DMS114 treated with DMSO at 0.1 percent for 48 hours (cell line): ENCODE measurements around the gene IGFBP1.
"Not testable (repeated sequence)": the region's sequence is repeated elsewhere in the genome, so short reads cannot be mapped to it uniquely, and the experiment has no call there.

Experiments used
- DNase-seq: peaks from one replicate; lab custom pipeline; 2025; ENCODE audit not compliant: unreplicated experiment; lab: John Stamatoyannopoulos, UW

IGFBP1 gene

GRCh38 chr7:45937301-45937700 is 49.0 kb downstream of the IGFBP1 start:
- no peak for DNase-seq

GRCh38 chr7:45937862-45938261 is 49.6 kb downstream of the IGFBP1 start:
- DNase-seq = no peak

- DNase-seq = no peak
Observed at GRCh38 chr7:45938626-45939302, 50.5 kb downstream of the IGFBP1 start.

- no peak for DNase-seq
Observed at GRCh38 chr7:45939574-45939973, 51.3 kb downstream of the IGFBP1 start.

GRCh38 chr7:45940237-45940781 is 52.0 kb downstream of the IGFBP1 start:
- not testable (repeated sequence) for DNase-seq

- no peak for DNase-seq
Observed at GRCh38 chr7:45940939-45941338, 52.7 kb downstream of the IGFBP1 start.
